IPS-NIHi7 (cell line): ENCODE data around the gene ARG2.
"Not testable (repeated sequence)": the region's sequence is repeated elsewhere in the genome, so short reads cannot be mapped to it uniquely, and the experiment has no call there.

Experiments used
- DNase-seq: peaks from one replicate; pipeline ENCODE4 v3.0.0; 2012; ENCODE audit warnings: mixed read lengths; ENCODE audit errors: extremely low spot score

Gene ARG2

DNA sequence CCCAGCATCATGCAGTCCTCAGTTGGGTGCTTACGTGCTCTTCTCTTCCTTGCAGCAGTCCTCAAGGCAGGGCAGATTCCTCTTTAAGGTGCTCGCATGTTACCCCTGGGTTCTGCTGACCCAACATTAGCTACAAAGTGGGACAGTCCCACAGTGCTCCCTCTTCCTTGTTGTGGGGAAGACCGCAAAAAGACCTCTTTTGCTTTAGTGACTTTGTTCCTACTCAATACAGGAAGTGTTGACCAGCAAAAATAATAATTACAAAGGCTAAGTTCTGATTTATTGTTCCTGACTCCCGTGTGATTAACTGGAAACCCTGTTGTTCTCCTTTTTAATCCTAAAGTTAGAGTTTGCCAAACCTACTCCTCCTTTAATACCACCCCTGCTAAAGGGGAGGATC, 33.4 kb upstream of the ARG2 start:
- no peak for DNase-seq

DNA sequence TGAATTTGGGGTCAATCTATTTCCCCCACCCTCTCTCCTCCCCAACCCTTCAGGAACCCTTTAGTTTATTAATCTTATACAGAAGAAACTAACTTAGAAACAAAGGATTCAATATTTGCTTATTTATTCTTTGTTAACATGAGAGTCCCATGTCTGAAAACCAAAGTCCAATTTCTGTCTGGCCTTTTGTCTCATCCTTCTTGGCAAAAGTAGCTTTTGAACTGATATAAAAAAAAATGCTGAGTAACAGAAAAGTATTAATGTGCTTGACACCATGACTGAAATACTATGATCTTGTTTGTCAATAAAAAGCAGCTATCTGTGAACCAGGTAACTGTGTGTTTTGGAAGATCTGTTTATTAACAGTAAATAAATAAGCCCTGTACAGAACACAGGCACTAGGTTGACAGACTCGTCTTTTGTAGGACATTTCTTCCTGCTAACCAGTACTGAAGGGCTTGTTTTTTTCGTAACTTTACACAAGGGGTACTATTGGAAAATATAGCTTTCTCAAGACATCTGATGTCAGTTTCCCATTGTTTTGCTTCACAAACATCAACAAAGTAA, 30.4 kb upstream of the ARG2 start:
- DNase-seq: no peak

GRCh38 chr14:67593650-67594049, 26.1 kb upstream of the ARG2 start:
- not testable (repeated sequence) for DNase-seq

- no peak for DNase-seq
These were observed 24.3 kb upstream of the ARG2 start for GRCh38 chr14:67595392-67595791.

DNA sequence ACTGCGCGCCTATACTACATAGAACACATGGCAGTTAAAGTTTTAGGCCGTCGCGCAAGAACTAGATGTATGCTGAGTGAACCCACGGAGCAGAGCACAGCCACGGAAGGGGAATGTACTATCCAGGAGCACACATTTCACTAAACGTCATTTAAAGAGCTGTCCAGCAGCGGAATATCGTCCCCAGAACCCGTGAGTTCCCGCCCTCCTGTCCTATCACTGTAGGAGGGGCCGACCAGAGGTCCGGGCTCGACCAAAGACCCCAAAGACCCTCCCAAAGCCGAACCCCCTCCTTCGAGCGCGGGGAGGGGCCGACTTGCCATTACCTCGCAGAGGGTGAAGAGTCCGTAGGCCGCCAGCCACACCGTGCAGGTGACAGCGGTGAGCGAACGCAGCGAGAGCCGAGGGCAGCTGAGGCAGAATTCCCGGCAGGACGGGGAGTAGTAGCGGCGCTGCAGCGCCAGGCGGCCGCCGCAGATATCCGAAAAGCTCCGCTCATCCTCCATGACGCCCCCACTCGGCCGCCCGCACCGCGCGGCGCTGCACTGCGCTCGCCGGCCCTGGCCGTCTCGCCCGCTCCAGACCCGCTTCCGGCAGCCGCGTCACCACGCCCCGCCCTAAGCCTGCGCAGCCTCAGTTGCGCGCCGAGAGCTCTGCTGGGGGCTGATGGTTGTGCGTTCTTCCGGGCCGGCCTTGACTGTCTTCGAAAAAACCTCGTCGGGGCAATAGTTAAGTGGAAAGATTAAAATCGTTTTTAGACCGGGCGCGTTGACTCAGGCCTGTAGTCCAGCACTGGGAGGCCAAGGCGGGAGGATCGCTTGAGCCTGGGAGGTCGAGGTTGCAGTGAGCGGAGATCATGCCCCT, 19.8 kb upstream of the ARG2 start, which contains the start of gene PIGH:
PIGH (minus strand) TSS at position 571 of the 864 bp plus-strand sequence; CDS start at position 506, 65 bp downstream.
- peak; percentile 98 for DNase-seq

- DNase-seq: not testable (repeated sequence)
These were observed 19.2 kb upstream of the ARG2 start for GRCh38 chr14:67600562-67600974.

DNA sequence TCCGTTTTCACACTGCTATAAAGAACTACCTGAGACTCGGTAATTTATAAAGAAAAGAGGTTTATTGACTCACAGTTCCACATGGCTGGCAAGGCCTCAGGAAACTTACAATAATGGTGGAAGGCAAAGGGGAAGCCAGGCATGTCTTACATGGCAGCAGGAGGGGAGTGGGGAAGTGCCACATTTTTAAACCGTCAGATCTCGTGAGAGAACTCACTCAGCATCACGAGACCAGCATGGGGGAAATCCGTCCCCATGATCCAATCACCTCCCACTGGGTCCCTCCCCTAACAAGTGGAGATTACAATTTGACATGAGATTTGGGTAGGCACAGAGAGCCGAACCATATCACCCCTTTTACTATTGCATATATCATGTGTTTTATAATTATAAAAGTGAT, 17.6 kb upstream of the ARG2 start:
- DNase-seq: no peak

GRCh38 chr14:67602995-67603545, 16.6 kb upstream of the ARG2 start:
- no peak for DNase-seq

DNA sequence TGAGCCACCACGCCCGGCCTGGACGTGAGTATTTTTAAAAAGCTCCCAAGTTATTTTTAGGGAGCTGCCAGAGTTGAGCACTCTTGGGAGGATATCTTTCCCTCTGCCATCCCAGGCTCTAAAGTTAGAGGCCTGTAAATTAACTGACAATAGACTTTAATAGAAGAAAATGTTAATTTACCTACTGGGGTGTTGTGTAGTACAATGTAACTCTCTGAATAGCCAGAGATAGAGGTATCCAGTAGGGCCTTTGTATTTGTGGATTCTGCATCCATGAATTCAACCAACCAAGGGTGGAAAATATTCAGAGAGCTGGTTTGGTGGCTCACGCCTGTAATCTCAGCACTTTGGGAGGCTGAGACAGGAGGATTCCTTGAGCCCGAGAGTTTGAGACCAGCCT, 12.1 kb upstream of the ARG2 start:
- DNase-seq: no peak

DNA sequence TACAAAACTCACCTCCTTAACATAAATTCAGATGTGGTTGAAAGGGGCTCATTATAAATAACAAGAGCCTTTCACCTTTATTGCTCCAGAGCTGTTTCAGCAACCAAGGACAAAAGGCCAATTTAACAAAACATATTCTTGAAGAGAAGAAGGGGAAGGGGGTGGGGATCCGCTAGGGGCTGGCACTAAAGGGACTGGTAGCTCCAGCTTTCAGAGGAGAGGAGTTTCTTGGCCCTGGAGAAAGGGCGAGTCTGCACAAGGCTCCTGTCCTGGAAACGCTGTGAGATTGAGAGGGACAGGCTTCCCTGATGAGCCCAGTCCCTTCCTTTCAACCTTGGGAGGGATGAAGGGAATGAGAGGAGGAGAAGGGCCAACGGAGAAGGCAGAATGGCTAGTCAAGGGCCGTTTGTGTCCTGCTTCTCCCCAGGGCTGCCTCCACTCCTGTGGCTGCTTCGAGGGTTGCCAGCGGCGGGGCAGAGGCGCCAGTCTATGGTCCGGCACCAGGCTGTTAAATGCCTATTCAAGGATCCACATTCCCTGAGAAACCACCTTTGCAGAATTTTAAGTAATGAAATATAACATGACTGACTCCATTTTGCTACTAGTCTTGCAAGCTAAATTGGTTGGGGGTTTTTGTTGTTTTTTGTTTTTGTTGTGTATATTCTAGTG, 9.9 kb upstream of the ARG2 start:
- DNase-seq: no peak

DNA sequence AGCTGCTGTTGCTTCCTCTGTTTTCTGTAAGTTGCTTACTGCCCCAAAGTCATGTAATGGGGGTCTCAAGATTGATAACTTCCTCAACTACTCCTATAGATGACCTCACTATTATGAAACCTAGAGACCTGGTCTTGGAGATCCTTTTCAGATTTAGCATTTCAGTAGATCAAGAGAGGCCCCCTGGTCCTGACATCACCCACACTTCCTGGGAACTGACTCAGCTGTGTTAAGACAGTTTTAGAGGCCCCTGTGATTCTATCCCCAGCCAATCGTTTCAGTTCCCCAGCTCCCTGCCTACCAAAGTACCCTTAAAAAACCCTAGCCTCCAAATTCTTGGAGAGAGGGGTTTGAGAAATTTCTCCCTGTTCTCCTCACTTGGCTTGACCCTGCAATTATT, 9.2 kb upstream of the ARG2 start:
- DNase-seq: no peak

DNA sequence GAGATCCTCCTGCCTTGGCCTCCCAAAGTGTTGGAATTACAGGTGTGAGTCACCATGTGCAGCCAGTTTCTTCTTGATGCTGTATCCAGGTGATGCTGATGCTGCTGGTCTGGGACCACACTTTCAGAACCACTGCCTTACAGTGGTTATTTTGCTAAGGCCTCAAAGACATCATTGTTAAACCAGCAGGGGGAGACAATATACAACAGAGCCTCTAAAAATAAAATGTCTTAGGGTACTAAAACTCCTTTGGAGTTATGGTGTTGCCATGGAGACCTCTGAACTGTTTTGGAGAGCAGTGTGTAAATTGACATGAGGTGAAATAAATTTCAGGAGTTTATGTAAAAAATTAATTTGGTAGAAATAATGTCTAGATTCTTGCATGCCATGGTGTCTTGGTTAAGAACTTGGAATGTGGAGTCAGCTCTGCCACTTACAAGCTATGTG, 1.1 kb upstream of the ARG2 start:
- peak; percentile 29 for DNase-seq

GRCh38 chr14:67620217-67620785, 581 bp downstream of the ARG2 start:
- peak; percentile 61 for DNase-seq

DNA sequence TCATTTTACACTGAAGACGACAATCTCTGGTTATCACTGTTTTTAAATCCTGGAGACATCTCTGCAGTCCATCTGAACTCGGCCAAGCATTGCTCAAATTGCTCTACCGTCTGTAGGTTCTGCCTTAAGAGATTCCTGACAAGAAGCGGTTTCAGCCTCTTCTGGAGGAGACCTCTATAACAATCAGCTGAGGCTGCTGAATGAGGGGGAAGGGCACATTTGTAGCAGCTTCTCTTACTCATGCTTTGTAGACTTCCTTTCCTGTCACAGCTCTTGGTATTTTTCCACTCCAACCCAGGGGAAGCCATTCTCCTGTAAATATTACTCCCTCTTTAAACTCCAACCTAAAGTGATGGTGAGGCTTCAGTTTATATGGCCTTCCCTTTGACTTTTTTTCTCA, 3.0 kb downstream of the ARG2 start:
- DNase-seq: peak; percentile 51

- DNase-seq: no peak
These were observed 3.4 kb downstream of the ARG2 start for GRCh38 chr14:67623114-67623513.

DNA sequence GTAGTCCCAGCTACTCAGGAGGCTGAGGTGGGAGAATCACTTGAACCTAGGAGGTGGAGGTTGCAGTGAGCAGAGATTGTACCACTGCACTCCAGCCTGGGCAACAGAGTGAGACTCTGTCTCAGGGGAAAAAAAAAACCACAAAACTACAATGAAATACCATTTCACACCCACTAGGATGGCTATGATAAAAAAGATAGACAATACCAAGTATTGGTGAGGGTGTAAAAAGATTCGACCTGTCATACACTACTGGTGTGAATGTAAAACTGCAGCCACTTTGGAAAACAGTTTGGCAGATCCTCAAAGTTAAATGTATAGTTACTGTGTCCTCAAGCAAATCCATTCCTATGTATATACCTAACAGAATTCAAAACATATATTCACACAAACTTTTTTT, 6.4 kb downstream of the ARG2 start:
- not testable (repeated sequence) for DNase-seq

- no peak for DNase-seq
These were observed 7.8 kb downstream of the ARG2 start for GRCh38 chr14:67627519-67627918.

DNA sequence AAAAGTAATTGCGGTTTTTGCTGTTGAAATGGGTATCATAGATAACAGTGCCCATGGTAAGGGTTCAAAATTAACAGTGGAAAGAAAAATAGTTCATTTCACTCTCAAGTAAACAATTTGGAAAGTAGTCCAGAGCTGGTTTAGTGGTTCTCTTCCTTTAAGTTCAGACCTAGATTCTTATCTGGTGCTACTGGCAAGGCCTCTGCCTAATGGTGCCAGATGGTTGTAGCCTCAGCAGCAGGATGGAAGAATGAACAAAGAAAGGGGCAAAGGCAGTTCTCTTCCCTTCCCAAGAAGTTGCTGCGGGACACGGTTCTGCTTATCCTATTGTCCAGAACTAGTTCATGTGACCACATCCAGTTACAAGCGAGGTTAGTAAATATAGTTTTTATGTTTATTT, 10.5 kb downstream of the ARG2 start:
- no peak for DNase-seq

GRCh38 chr14:67630938-67631337, 11.2 kb downstream of the ARG2 start:
- DNase-seq: no peak

- DNase-seq: no peak
These were observed 13.9 kb downstream of the ARG2 start for GRCh38 chr14:67633451-67634147.

GRCh38 chr14:67636361-67636919, 16.7 kb downstream of the ARG2 start:
- DNase-seq: no peak
